Subcutaneous abdominal adipose tissue (tissue), 5 donors: ENCODE results near the gene ZNF559.
"Not testable (repeated sequence)": the region's sequence is repeated elsewhere in the genome, so short reads cannot be mapped to it uniquely, and the experiment has no call there.

Experiments
- H3K27ac ChIP-seq: one replicate; pipeline ENCODE4 v1.7.0; 2013; ENCODE audit warnings: low read depth, mild to moderate bottlenecking, inconsistent platforms, low read length, moderate library complexity
- H3K27me3 ChIP-seq, 5 donors: one replicate each; pipeline ENCODE4 v1.7.0; 2013; ENCODE audit warnings: low read length in 5 of 5, inconsistent platforms in 1 of 5; ENCODE audit not compliant: control insufficient read depth in 5 of 5, insufficient read depth in 4 of 5
- H3K36me3 ChIP-seq, 5 donors: one replicate each; pipeline ENCODE4 v1.7.0; 2013; ENCODE audit warnings: low read length in 5 of 5; ENCODE audit not compliant: control insufficient read depth in 5 of 5, insufficient read depth in 5 of 5
- H3K4me1 ChIP-seq, 5 donors: one replicate each; pipeline ENCODE4 v1.7.0; 2013; ENCODE audit warnings: low read length in 5 of 5, mild to moderate bottlenecking in 3 of 5, moderate library complexity in 1 of 5; ENCODE audit not compliant: control insufficient read depth in 5 of 5, insufficient read depth in 5 of 5
- H3K4me3 ChIP-seq, 5 donors: one replicate each; pipeline ENCODE4 v1.7.0; 2013; ENCODE audit warnings: low read length in 5 of 5, low read depth in 1 of 5
- H3K9ac ChIP-seq, 5 donors: one replicate each; pipeline ENCODE4 v1.7.0; 2013; ENCODE audit warnings: low read length in 5 of 5, mild to moderate bottlenecking in 4 of 5, moderate library complexity in 3 of 5
- H3K9me3 ChIP-seq, 5 donors: one replicate each; pipeline ENCODE4 v1.7.0; 2013; ENCODE audit warnings: low read length in 5 of 5; ENCODE audit not compliant: control insufficient read depth in 5 of 5
- donor health status: healthy.
- donor health status: healthy.
- donor health status: healthy.
- donor health status: healthy.
- donor health status: healthy.

The ZNF559 gene

GRCh38 chr19:9313756-9314155 is 10.2 kb upstream of the ZNF559 start:
- Histone ChIP-seq H3K9me3 (peaks cover 0 to 2% (median 0%) of the 10 kb centered on the region in 5 donors), H3K4me3 (no peak overlapping the region), H3K9ac (no peak overlapping the region), H3K27me3 (no peaks in the 10 kb centered on the region), H3K36me3 (no peaks in the 10 kb centered on the region), H3K27ac (no peak overlapping the region), H3K4me1 (peaks cover 0 to 13% (median 9%) of the 10 kb centered on the region in 5 donors)

- H3K4me3 ChIP-seq, result no peak overlapping the region
- no peak overlapping the region for H3K27ac ChIP-seq
- peaks cover 2 to 19% (median 16%) of the 10 kb centered on the region in 5 donors for H3K4me1 ChIP-seq
- no peaks in the 10 kb centered on the region for H3K36me3 ChIP-seq
- peaks cover 0 to 10% (median 4%) of the 10 kb centered on the region in 5 donors for H3K9me3 ChIP-seq
- H3K9ac ChIP-seq, result no peak overlapping the region
- no peaks in the 10 kb centered on the region for H3K27me3 ChIP-seq
Measured at GRCh38 chr19:9321338-9321737, 2.6 kb upstream of the ZNF559 start.

GRCh38 chr19:9321756-9322155 is 2.2 kb upstream of the ZNF559 start:
- H3K27me3 ChIP-seq, H3K9ac ChIP-seq, H3K36me3 ChIP-seq, H3K9me3 ChIP-seq, H3K27ac ChIP-seq, H3K4me3 ChIP-seq: not testable (repeated sequence)
- peaks cover 2 to 19% (median 16%) of the 10 kb centered on the region in 5 donors for H3K4me1 ChIP-seq

GRCh38 chr19:9322201-9322600 is 1.8 kb upstream of the ZNF559 start:
- H3K9me3 ChIP-seq, result peaks cover 0 to 12% (median 10%) of the 10 kb centered on the region in 5 donors
- H3K27me3 ChIP-seq, H3K9ac ChIP-seq, H3K27ac ChIP-seq, H3K4me3 ChIP-seq, H3K36me3 ChIP-seq: not testable (repeated sequence)
- H3K4me1 ChIP-seq, result peaks cover 2 to 19% (median 16%) of the 10 kb centered on the region in 5 donors

- Histone ChIP-seq H3K27me3 (no peaks in the 10 kb centered on the region), H3K4me3 (peak overlapping the region; percentile 87 to 96 (median 90)), H3K4me1 (peaks cover 2 to 19% (median 16%) of the 10 kb centered on the region in 5 donors), H3K9me3 (peaks cover 5 to 23% (median 21%) of the 10 kb centered on the region in 5 donors), H3K36me3 (peaks cover 2 to 8% (median 6%) of the 10 kb centered on the region in 5 donors), H3K9ac (peak overlapping the region; percentile 50 to 77 (median 75)), H3K27ac (peak overlapping the region; percentile 73)
Measured at GRCh38 chr19:9323557-9323918, 441 bp upstream of the ZNF559 start.

GRCh38 chr19:9324584-9324962 is 594 bp downstream of the ZNF559 start:
- Histone ChIP-seq H3K36me3 (peaks cover 3 to 12% (median 8%) of the 10 kb centered on the region in 5 donors), H3K27ac (peak overlapping the region; percentile 73), H3K4me1 (peaks cover 2 to 19% (median 16%) of the 10 kb centered on the region in 5 donors), H3K27me3 (no peaks in the 10 kb centered on the region), H3K9ac (peak overlapping the region in 4 of 5 donors; percentile 69 to 78 (median 76)), H3K9me3 (peaks cover 11 to 33% (median 31%) of the 10 kb centered on the region in 5 donors), H3K4me3 (peak overlapping the region; percentile 81 to 96 (median 89))

GRCh38 chr19:9329999-9330398 is 6.0 kb downstream of the ZNF559 start:
- Histone ChIP-seq H3K9me3 (peaks cover 45 to 82% (median 78%) of the 10 kb centered on the region in 5 donors), H3K27me3 (no peaks in the 10 kb centered on the region), H3K27ac (no peak overlapping the region), H3K4me3 (peak overlapping the region in 4 of 5 donors; percentile 12 to 37 (median 32)), H3K9ac (no peak overlapping the region), H3K4me1 (peaks cover 0 to 2% (median 0%) of the 10 kb centered on the region in 5 donors), H3K36me3 (peaks cover 13 to 47% (median 37%) of the 10 kb centered on the region in 5 donors)

- Histone ChIP-seq H3K9me3 (peaks cover 76 to 95% (median 93%) of the 10 kb centered on the region in 5 donors), H3K4me1 (peaks cover 0 to 3% (median 0%) of the 10 kb centered on the region in 5 donors), H3K27me3 (no peaks in the 10 kb centered on the region), H3K4me3 (peak overlapping the region; percentile 23 to 67 (median 53)), H3K9ac (no peak overlapping the region), H3K36me3 (peaks cover 46 to 71% (median 59%) of the 10 kb centered on the region in 5 donors), H3K27ac (no peak overlapping the region)
Measured at GRCh38 chr19:9342610-9343304, 18.8 kb downstream of the ZNF559 start.

- peaks cover 77 to 97% (median 90%) of the 10 kb centered on the region in 5 donors for H3K9me3 ChIP-seq
- H3K27ac ChIP-seq, result no peak overlapping the region
- no peaks in the 10 kb centered on the region for H3K27me3 ChIP-seq
- peaks cover 33 to 53% (median 42%) of the 10 kb centered on the region in 5 donors for H3K36me3 ChIP-seq
- peaks cover 0 to 3% (median 0%) of the 10 kb centered on the region in 5 donors for H3K4me1 ChIP-seq
- H3K9ac ChIP-seq, result no peak overlapping the region
- peak overlapping the region; percentile 15 to 57 (median 37) for H3K4me3 ChIP-seq
Measured at GRCh38 chr19:9345005-9345404, 21.0 kb downstream of the ZNF559 start.

GRCh38 chr19:9348253-9348652 is 24.3 kb downstream of the ZNF559 start:
- Histone ChIP-seq H3K4me1 (no peaks in the 10 kb centered on the region), H3K9me3 (peaks cover 69 to 94% (median 86%) of the 10 kb centered on the region in 5 donors), H3K27me3 (no peaks in the 10 kb centered on the region), H3K9ac (no peak overlapping the region), H3K27ac (no peak overlapping the region), H3K36me3 (peaks cover 11 to 38% (median 21%) of the 10 kb centered on the region in 5 donors), H3K4me3 (peak overlapping the region; percentile 39 to 44 (median 43))
